GM12892 (cell line): ENCODE measurements around the gene GINS2.

ENCODE experiments used
- POLR2A ChIP-seq: IDR thresholded peaks from 2 replicates; pipeline ENCODE4 v1.6.1; 2011; ENCODE audit warnings: low read depth, low read length, control low read depth
- POLR2AphosphoS5 ChIP-seq: IDR thresholded peaks from 2 replicates; pipeline ENCODE4 v1.6.1; 2011; ENCODE audit warnings: low read depth, low read length, control low read depth
- TAF1 ChIP-seq: IDR thresholded peaks from 2 replicates; pipeline ENCODE4 v1.6.1; 2011; ENCODE audit warnings: low read depth, mild to moderate bottlenecking, control low read depth, low read length, borderline replicate concordance

DNA sequence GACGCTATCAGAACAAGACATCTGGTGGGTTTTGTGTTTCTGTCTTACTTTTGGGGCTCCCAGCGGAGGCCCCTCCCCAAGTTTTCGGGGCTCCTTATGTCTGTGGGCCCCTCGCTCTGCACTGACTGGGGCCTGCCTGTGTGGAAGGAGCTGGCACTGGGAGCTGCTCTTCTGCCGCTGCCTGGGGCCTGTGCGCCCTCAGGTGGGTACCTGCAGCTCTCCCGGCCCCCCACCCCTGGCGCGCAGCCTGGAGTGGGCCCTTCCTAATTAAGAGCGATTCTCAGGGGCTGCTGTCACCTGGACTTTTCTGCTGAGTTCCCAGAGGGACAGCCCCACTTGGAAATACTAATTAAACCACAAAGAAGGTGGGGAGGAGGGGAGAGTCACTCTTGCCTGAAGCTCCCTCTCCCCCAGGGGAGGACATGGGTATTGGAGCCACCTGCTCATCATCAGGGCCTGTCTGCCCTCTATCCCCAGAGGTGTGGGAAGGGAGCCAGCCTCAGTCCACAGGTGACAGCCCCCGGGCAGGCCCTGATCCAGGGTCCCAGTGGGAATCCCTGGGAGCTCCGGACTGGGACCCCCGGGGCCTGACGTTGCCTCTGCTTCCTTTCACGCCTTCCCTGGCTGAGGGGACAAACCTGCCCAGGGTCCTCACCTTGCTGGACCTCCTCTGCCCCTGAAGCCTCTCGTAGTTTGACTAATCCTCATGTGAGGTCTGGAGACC is 39.2 kb downstream of the GINS2 start:
- no peak for TF ChIP-seq TAF1
- TF ChIP-seq POLR2A = no peak
- TF ChIP-seq POLR2AphosphoS5 = no peak
